ENCODE measurements around the gene LRRC8D.

Gene LRRC8D

DNA sequence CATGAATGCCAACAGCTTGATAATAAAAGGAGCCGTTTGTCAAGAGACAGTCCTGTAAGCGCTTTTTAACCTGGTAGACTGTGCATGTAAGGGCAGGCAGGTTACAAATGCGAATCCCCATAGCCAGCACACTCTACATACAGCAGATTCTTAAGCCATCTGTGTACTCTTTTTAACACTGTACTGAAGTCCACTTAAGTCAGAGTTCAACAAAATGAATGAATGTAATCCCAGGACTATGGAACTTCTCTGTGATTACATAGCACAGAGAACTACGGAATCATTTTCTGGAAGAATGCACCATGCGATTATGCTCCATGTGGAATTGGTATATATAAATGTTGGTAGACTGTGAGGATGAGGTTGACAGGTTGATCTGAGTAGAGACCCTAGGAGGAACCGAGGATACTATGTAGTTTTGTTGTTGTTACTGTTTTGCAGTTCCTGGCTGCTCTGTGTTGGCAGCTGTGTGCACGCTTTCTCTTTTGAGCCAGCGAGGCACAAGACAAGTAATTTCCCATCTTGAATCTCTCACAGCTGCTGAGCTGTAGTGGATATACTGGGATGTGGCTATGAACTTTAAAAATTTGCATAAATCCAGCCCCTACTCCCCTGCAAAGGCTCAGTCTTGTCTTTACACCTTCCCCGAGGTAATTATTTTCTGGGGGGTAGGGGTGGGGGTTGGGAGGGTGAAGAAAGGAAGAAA is 21.9 kb downstream of the LRRC8D start:
- no peak for TF ChIP-seq CTCF (IDR thresholded peaks at IDR 0.05; ENCODE audit: low read length, missing control alignments)
- peak overlapping the region; percentile 83 for H3K4me3 ChIP-seq (replicated peaks; ENCODE audit: low read depth, low read length)
- peak; percentile 54 for DNase-seq (ENCODE audit: low read depth)

- peak; percentile 11 for TF ChIP-seq CTCF (IDR thresholded peaks at IDR 0.05; ENCODE audit: low read length, missing control alignments)
- H3K4me3 ChIP-seq (replicated peaks; ENCODE audit: low read depth, low read length), result peak overlapping the region; percentile 83
- DNase-seq (ENCODE audit: low read depth), result peak; percentile 63
Measured at GRCh38 chr1:89843273-89844130, 22.7 kb downstream of the LRRC8D start.

DNA sequence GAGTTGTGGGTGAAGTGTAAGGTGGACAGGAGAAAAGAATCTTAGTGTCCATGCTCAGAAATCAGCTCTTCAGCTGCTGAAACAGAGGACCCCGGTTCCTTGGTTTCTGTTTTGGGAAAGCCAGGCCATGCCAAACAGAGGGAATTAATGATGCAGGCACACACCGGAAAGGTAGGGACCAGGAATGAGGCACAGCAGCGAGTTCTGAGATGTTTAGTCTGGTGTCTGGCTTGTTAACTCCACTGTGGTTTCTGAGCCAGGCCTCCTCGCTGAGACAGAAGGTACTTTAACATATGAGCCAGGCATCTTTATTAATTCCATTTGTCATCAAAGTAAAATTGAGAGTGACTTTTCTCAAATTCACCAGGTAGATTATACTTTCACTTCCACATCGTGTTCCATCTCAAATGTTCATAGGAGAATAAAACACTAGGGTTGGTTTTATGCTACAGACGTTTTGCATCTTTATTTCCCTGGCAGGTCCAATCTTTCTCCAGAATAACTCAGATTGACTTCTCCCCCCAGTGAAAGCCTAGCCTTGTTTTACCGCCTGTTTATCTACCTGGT is 23.5 kb downstream of the LRRC8D start:
- TF ChIP-seq CTCF (IDR thresholded peaks at IDR 0.05; ENCODE audit: low read length, missing control alignments), result no peak
- DNase-seq (ENCODE audit: low read depth), result no peak
- H3K4me3 ChIP-seq (replicated peaks; ENCODE audit: low read depth, low read length), result peak overlapping the region; percentile 83

GRCh38 chr1:89844860-89845259 is 24.0 kb downstream of the LRRC8D start:
- H3K4me3 ChIP-seq (replicated peaks; ENCODE audit: low read depth, low read length), result peak overlapping the region; percentile 83
- no peak for TF ChIP-seq CTCF (IDR thresholded peaks at IDR 0.05; ENCODE audit: low read length, missing control alignments)
- no peak for DNase-seq (ENCODE audit: low read depth)

DNA sequence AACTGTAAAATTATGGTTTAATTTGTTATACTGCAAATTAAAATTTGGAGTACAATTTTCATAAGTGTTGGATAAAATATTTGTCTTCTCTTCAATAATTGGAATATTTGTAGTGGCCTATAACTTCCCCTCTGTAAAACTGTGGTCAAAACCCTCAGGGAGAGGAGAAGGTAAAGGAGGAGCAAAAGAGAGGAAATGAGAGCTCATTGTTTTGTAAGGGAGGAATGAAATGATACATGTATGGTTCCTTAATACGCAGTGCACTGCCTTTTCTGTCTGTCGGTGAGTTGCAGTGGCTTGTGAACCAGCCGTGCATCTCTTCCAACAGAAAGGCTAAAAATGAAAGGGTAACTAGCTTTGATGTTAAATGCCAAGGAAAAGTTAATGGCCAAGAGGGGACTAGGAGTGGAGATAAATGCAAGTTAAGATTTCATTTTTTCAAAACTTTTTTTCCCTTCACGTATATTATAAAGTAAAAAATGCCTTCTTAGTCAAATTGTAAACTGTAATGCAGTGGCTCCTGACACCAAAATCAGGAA is 26.4 kb downstream of the LRRC8D start:
- H3K4me3 ChIP-seq (replicated peaks; ENCODE audit: low read depth, low read length), result no peak overlapping the region
- TF ChIP-seq CTCF (IDR thresholded peaks at IDR 0.05; ENCODE audit: low read length, missing control alignments), result no peak
- DNase-seq (ENCODE audit: low read depth), result no peak

GRCh38 chr1:89850844-89851415 is 30.1 kb downstream of the LRRC8D start:
- TF ChIP-seq CTCF (IDR thresholded peaks at IDR 0.05; ENCODE audit: low read length, missing control alignments), result no peak
- DNase-seq (ENCODE audit: low read depth), result no peak
- H3K4me3 ChIP-seq (replicated peaks; ENCODE audit: low read depth, low read length), result no peak overlapping the region

Data from fibroblast of pulmonary artery (primary cell).